A549 treated with GW870086 at 1 μM for 4 hours (cell line): Measurements from ENCODE around the gene MINDY4. TPM values are rescaled to one million over a fixed set of nuclear protein-coding genes. Genes with fewer than 3 reads are reported as not detected.

Experiments
- total RNA-seq: library from RNA; stranded (reverse); fragments of 200-300 nt; extraction: Qiagen RNA extraction; gene quantifications from 5 replicates; pipeline ENCODE4 v1.2.3, GENCODE V29; 2022; ENCODE audit warnings: low read depth

MINDY4 gene
- total RNA-seq: 2.0 to 2.9 TPM (median 2.3 TPM) in 5 replicates

DNA sequence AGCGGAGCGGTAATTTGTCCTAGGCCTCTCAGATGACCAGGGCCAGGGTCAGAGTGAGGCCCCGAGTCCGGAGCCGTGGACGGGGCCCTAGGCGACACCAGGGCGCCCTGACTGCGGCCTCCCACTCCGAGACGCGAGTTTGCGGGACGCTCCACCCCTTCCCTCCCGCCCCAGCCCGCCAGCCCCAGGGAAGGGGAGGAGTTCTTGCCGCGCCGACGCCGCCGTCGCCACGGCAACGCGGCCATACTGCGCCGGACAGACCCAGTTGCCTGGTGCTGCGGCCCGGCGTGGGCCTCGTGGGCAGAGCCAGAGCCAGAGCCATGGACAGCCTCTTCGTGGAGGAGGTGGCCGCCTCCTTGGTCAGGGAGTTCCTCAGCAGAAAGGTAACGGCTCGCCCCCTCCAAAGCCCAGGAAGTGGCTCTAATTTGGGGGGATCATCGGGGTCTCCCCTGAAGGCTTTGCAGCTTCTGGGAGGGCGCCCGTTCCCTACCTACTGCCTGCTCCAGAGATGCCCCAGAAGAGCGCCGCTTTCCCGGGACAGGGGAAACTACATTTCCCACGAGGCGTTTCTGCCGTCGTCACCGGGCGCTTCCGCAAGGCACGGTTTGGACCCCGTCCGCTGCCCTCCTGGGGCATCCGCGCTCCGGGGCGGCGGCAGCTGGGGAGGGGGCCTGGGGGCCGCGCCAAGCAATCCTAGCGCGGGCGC lies at the start of gene MINDY4:
Gene MINDY4 (plus strand): TSS at position 244 of the 706 bp plus-strand sequence. CDS start 77 bp downstream, at position 321.

GRCh38 chr7:30751696-30752273 lies 19.4 kb upstream of the MINDY4 start, which contains the start of gene INMT:
TSS of gene INMT (plus strand) at chr7:30752135. CDS start at chr7:30752151, 16 bp downstream.

DNA sequence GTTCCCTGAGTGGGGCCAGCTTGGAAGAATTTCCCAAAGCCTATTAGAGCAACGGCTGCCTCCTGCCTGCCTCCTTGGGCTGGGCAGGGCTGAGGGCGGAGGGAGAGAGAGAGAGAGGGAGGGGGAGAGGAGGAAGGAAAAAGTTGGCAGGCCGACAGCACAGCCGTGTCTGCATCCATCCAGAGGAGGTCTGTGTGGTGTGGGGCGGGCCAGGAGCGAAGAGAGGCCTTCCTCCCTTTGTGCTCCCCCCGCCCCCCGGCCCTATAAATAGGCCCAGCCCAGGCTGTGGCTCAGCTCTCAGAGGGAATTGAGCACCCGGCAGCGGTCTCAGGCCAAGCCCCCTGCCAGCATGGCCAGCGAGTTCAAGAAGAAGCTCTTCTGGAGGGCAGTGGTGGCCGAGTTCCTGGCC lies 140.3 kb downstream of the MINDY4 start, which contains the start of gene AQP1:
Gene AQP1 (plus strand): TSS at position 293 of the 409 bp plus-strand sequence. CDS start 57 bp downstream, at position 350.

Other genes with a start within 250 kb of the MINDY4 start
- gene GARS1, start 176.5 kb upstream of the MINDY4 start, total RNA-seq: 138 to 161 TPM (median 147 TPM) in 5 replicates
- gene CRHR2, start 89.0 kb upstream of the MINDY4 start, total RNA-seq: 0.05 to 0.07 TPM in 2 of 5 replicates, not detected in the others
- gene INMT, start 19.3 kb upstream of the MINDY4 start, total RNA-seq: not detected in 5 replicates
- gene AQP1, start 140.4 kb downstream of the MINDY4 start, total RNA-seq: 0.30 to 0.53 TPM (median 0.44 TPM) in 5 replicates
- gene GHRHR, start 192.5 kb downstream of the MINDY4 start, total RNA-seq: not detected in 5 replicates